HepG2 (cell line): ENCODE measurements around the gene GDF15. TPM values are rescaled to one million over a fixed set of nuclear protein-coding genes. Genes with fewer than 3 reads are reported as not detected.
A peak's percentile ranks its signal among the peaks of the same experiment; 100 is the strongest.

Source experiments
- HMGXB4 ChIP-seq, 2 experiments: sonication (generic) in 1 of 2; formaldehyde crosslinking in 1 of 2; IDR thresholded peaks; 2 replicates each; pipeline versions ENCODE4 v1.4.0 to v1.6.1; 2018 to 2020; ENCODE audit warnings: missing genetic modification reagents in 2 of 2, borderline replicate concordance in 1 of 2, low read depth in 1 of 2, mild to moderate bottlenecking in 1 of 2, missing biosample characterization in 1 of 2
- ISL2 ChIP-seq: sonication (generic); formaldehyde crosslinking; IDR thresholded peaks from 2 replicates; pipeline ENCODE4 v1.5.0; 2020; ENCODE audit warnings: missing genetic modification reagents
- KMT2A ChIP-seq: sonication (generic); formaldehyde crosslinking; IDR thresholded peaks from 2 replicates; pipeline ENCODE4 v1.4.0; 2020; ENCODE audit warnings: missing genetic modification reagents
- MAX ChIP-seq: IDR thresholded peaks from 2 replicates; pipeline ENCODE4 v1.6.1; 2012; ENCODE audit warnings: inconsistent platforms
- MNT ChIP-seq: fragments of 450-650 bp; IDR thresholded peaks from 2 replicates; pipeline ENCODE4 v1.6.1; 2016
- NR2F6 ChIP-seq, 2 experiments: IDR thresholded peaks; 2 replicates each; pipeline ENCODE4 v1.6.1; 2016; ENCODE audit warnings: antibody characterized with exemption in 1 of 2, mild to moderate bottlenecking in 1 of 2
- ONECUT2 ChIP-seq: sonication (generic); formaldehyde crosslinking; IDR thresholded peaks from 2 replicates; pipeline ENCODE4 v1.4.0; 2020; ENCODE audit warnings: missing genetic modification reagents
- RARA ChIP-seq: IDR thresholded peaks from 2 replicates; pipeline ENCODE4 v1.6.1; 2016; ENCODE audit warnings: missing genetic modification reagents, missing compliant biosample characterization
- TARDBP ChIP-seq: sonication (generic); formaldehyde crosslinking; IDR thresholded peaks from 2 replicates; pipeline ENCODE4 v1.8.0; 2022; ENCODE audit warnings: mild to moderate bottlenecking, missing genetic modification reagents
- TBP ChIP-seq: sonication (generic); formaldehyde crosslinking; IDR thresholded peaks from 2 replicates; pipeline ENCODE4 v1.5.0; 2020; ENCODE audit warnings: missing genetic modification reagents
- ZBTB26 ChIP-seq: IDR thresholded peaks from 2 replicates; pipeline ENCODE4 v1.6.1; 2016; ENCODE audit warnings: missing compliant biosample characterization, missing genetic modification reagents, borderline replicate concordance
- ZC3H4 ChIP-seq: sonication (generic); formaldehyde crosslinking; IDR thresholded peaks from 2 replicates; pipeline ENCODE4 v1.4.0; 2020; ENCODE audit warnings: missing genetic modification reagents, borderline replicate concordance
- ZNF333 ChIP-seq: sonication (generic); formaldehyde crosslinking; IDR thresholded peaks from 2 replicates; pipeline ENCODE4 v1.4.0; 2020; ENCODE audit warnings: mild to moderate bottlenecking, missing genetic modification reagents, borderline replicate concordance
- ZNF7 ChIP-seq: IDR thresholded peaks from 2 replicates; pipeline ENCODE4 v1.6.1; 2016; ENCODE audit warnings: missing biosample characterization, missing genetic modification reagents
- ZNF703 ChIP-seq: sonication (generic); formaldehyde crosslinking; IDR thresholded peaks from 2 replicates; pipeline ENCODE4 v1.5.1; 2020; ENCODE audit warnings: missing genetic modification reagents, mild to moderate bottlenecking, moderate library complexity, borderline replicate concordance
- ZNF761 ChIP-seq: sonication (generic); formaldehyde crosslinking; conservative IDR thresholded peaks from 2 replicates; pipeline ENCODE4 v1.4.0; 2020; ENCODE audit warnings: mild to moderate bottlenecking, missing genetic modification reagents
- ZNF816 ChIP-seq: sonication (generic); formaldehyde crosslinking; IDR thresholded peaks from 2 replicates; pipeline ENCODE4 v1.8.0; 2022; ENCODE audit warnings: missing genetic modification reagents, mild to moderate bottlenecking, borderline replicate concordance
- polyA plus RNA-seq, 8 experiments: library from polyadenylated mRNA; depleted of rRNA in 3 of 8; stranded (reverse) in 7 of 8; unstranded in 1 of 8; fragments of >200 nt; fragmentation: Illumina TruSeq in 4 of 8; extraction: Trizol in 4 of 8; gene quantifications; 2 replicates each; pipeline versions ENCODE4 v1.2.1 to v1.2.3, GENCODE V29; 2011 to 2016; ENCODE audit warnings: low read depth in 4 of 8, missing spikeins in 1 of 8, mixed read lengths in 1 of 8; ENCODE audit not compliant: insufficient read depth in 1 of 8
- total RNA-seq, 5 experiments: library from RNA; depleted of rRNA; stranded (reverse); fragments of >200 nt; fragmentation: Illumina TruSeq; extraction: Trizol; gene quantifications; 2 replicates each; pipeline ENCODE4 v1.2.3, GENCODE V29; 2016; ENCODE audit warnings: low read depth in 1 of 5
- TF ChIP-seq, protein P1 (sequence below): sonication (generic); formaldehyde crosslinking; IDR thresholded peaks from 2 replicates; pipeline ENCODE4 v1.8.0; 2022; ENCODE audit warnings: mild to moderate bottlenecking, missing genetic modification reagents
- TF ChIP-seq, protein P2 (sequence below): sonication (generic); formaldehyde crosslinking; IDR thresholded peaks from 2 replicates; pipeline ENCODE4 v1.8.0; 2022; ENCODE audit warnings: missing genetic modification reagents, low read depth, mild to moderate bottlenecking, borderline replicate concordance
- TF ChIP-seq, protein P3 (sequence below): sonication (generic); formaldehyde crosslinking; IDR thresholded peaks from 2 replicates; pipeline ENCODE4 v1.8.0; 2022; ENCODE audit warnings: mild to moderate bottlenecking, missing genetic modification reagents; ENCODE audit not compliant: insufficient replicate concordance

Gene GDF15
- total and polyA plus RNA-seq, 2 of the 13 experiments (the other 11 are each of a cell fraction or from before 2014, with no cell fraction given), result 146 to 422 TPM

- TF ChIP-seq ZBTB26 (CRISPR knock-in tag) (no peak), ZNF816 (CRISPR knock-in tag) (peak; percentile 69; the same call in 1 of the 2 replicates), ZNF333 (CRISPR knock-in tag) (no peak), ZNF761 (CRISPR knock-in tag) (0 out of 2 replicates have a peak, but pooled peaks have one; percentile 50), MNT (no peak), ZC3H4 (no peak), ONECUT2 (CRISPR knock-in tag) (0 out of 2 replicates have a peak, but pooled peaks have one; percentile 39), ZNF703 (0 out of 2 replicates have a peak, but pooled peaks have one; percentile 34), ZNF7 (CRISPR knock-in tag) (no peak), HMGXB4 (CRISPR knock-in tag; IDR thresholded peaks at IDR 0.05; ENCODE audit: borderline replicate concordance in 1 of 2, low read depth in 1 of 2) (no peak; a peak in 1 of 4 replicates), KMT2A (CRISPR knock-in tag) (no peak), TARDBP (peak; percentile 89; the same call in 1 of the 2 replicates), RARA (CRISPR knock-in tag) (peak; percentile 98), MAX (peak; percentile 39; the same call in 1 of the 2 replicates), TBP (no peak), ISL2 (CRISPR knock-in tag) (peak; percentile 83), NR2F6 (IDR thresholded peaks at IDR 0.05) (peak; percentile 78), NR2F6 (CRISPR knock-in tag; IDR thresholded peaks at IDR 0.05) (peak; percentile 85)
- TF ChIP-seq, protein P1, sequence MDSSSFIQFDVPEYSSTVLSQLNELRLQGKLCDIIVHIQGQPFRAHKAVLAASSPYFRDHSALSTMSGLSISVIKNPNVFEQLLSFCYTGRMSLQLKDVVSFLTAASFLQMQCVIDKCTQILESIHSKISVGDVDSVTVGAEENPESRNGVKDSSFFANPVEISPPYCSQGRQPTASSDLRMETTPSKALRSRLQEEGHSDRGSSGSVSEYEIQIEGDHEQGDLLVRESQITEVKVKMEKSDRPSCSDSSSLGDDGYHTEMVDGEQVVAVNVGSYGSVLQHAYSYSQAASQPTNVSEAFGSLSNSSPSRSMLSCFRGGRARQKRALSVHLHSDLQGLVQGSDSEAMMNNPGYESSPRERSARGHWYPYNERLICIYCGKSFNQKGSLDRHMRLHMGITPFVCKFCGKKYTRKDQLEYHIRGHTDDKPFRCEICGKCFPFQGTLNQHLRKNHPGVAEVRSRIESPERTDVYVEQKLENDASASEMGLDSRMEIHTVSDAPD, result peak; percentile 77; the same call in 1 of the 2 replicates
- TF ChIP-seq, protein P2, sequence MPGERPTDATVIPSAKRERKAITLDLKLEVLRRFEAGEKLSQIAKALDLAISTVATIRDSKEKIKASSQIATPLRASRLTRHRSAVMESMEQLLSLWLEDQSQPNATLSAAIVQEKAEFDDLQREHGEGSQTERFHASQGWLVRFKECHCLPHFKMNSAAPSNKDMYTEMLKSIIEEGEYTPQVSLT (CRISPR knock-in tag), result no peak
- TF ChIP-seq, protein P3, sequence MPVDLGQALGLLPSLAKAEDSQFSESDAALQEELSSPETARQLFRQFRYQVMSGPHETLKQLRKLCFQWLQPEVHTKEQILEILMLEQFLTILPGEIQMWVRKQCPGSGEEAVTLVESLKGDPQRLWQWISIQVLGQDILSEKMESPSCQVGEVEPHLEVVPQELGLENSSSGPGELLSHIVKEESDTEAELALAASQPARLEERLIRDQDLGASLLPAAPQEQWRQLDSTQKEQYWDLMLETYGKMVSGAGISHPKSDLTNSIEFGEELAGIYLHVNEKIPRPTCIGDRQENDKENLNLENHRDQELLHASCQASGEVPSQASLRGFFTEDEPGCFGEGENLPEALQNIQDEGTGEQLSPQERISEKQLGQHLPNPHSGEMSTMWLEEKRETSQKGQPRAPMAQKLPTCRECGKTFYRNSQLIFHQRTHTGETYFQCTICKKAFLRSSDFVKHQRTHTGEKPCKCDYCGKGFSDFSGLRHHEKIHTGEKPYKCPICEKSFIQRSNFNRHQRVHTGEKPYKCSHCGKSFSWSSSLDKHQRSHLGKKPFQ (CRISPR knock-in tag), result peak; percentile 53
Observed at GRCh38 chr19:18364826-18365528, 21.0 kb upstream of the GDF15 start (continued).
